SK-N-SH (cell line): ENCODE results near the gene ROBO1. TPM values are rescaled to one million over a fixed set of nuclear protein-coding genes. Genes with fewer than 3 reads are reported as not detected.
A peak's percentile ranks its signal among the peaks of the same experiment; 100 is the strongest.

Experiments used
- CTCF ChIA-PET: fragments of 300-600, 350-600 bp; formaldehyde crosslinking; extraction: SDS; loops from one replicate; lab custom pipeline; 2021; lab: Yijun Ruan, JAX
- POLR2A ChIA-PET: fragments of 350-600 bp; sonication (Branson Sonifier 250); formaldehyde crosslinking; extraction: SDS; loops from one replicate; lab custom pipeline; 2020; ENCODE audit warnings: antibody characterized with exemption, inconsistent platforms; lab: Yijun Ruan, JAX
- DNase-seq: peaks from one replicate; pipeline ENCODE4 v3.0.0; 2012
- H2AFZ ChIP-seq: fragments of 200-600 bp; sonication (generic); 2 replicates; pipeline ENCODE4 v1.8.1; 2016; ENCODE audit warnings: antibody characterized with exemption, mild to moderate bottlenecking, low read depth
- H3F3A ChIP-seq: fragments of 200-600 bp; sonication (generic); replicated peaks from 2 replicates; pipeline ENCODE3; 2016; ENCODE audit warnings: antibody characterized with exemption, mild to moderate bottlenecking; ENCODE audit not compliant: insufficient read depth
- H3K27ac ChIP-seq, 2 experiments: fragments of 200-500 bp in 1 of 2; fragments of 200-600 bp in 1 of 2; sonication (Bioruptor generic) in 1 of 2; sonication (generic), shearing (Covaris generic) in 1 of 2; 2 replicates each; pipeline versions ENCODE4 v1.5.1 to v1.6.1; 2014 to 2016; ENCODE audit warnings: low read depth in 2 of 2, inconsistent platforms in 1 of 2, low read length in 1 of 2, mild to moderate bottlenecking in 1 of 2, mixed read lengths in 1 of 2
- H3K27me3 ChIP-seq: fragments of 200-600 bp; sonication (generic), shearing (Covaris generic); 2 replicates; pipeline ENCODE4 v1.6.1; 2016; ENCODE audit warnings: mixed run types; ENCODE audit not compliant: insufficient read depth
- H3K36me3 ChIP-seq, 2 experiments: fragments of 200-500 bp in 1 of 2; fragments of 200-600 bp in 1 of 2; sonication (Bioruptor generic) in 1 of 2; sonication (generic) in 1 of 2; replicated peaks in 1 of 2; 2 replicates each; pipeline versions ENCODE3 to v1.5.1; 2014 to 2016; ENCODE audit warnings: low read length in 1 of 2, mild to moderate bottlenecking in 1 of 2; ENCODE audit not compliant: insufficient read depth in 2 of 2, control insufficient read depth in 1 of 2
- H3K4me1 ChIP-seq, 2 experiments: fragments of 200-500 bp in 1 of 2; fragments of 200-600 bp in 1 of 2; sonication (Bioruptor generic) in 1 of 2; sonication (generic), shearing (Covaris generic) in 1 of 2; 2 replicates each; pipeline versions ENCODE4 v1.5.1 to v1.6.1; 2014 to 2016; ENCODE audit warnings: low read depth in 1 of 2, low read length in 1 of 2, mixed run types in 1 of 2; ENCODE audit not compliant: insufficient read depth in 2 of 2, control insufficient read depth in 1 of 2
- H3K4me2 ChIP-seq: fragments of 200-600 bp; sonication (generic), shearing (Covaris generic); 2 replicates; pipeline ENCODE4 v1.6.1; 2017; ENCODE audit warnings: mixed run types
- H3K4me3 ChIP-seq, 2 experiments: fragments of 200-500 bp in 1 of 2; fragments of 200-600 bp in 1 of 2; sonication (Bioruptor generic) in 1 of 2; sonication (generic), shearing (Covaris generic) in 1 of 2; 2 replicates each; pipeline versions ENCODE4 v1.5.1 to v1.8.1; 2014 to 2016; ENCODE audit warnings: low read depth in 2 of 2, inconsistent platforms in 1 of 2, low read length in 1 of 2, mild to moderate bottlenecking in 1 of 2, mixed read lengths in 1 of 2, moderate library complexity in 1 of 2
- H3K79me2 ChIP-seq: fragments of 200-600 bp; sonication (generic); 2 replicates; pipeline ENCODE4 v1.8.1; 2017; ENCODE audit warnings: mild to moderate bottlenecking; ENCODE audit not compliant: insufficient read depth
- H3K9ac ChIP-seq: fragments of 200-600 bp; sonication (generic); 2 replicates; pipeline ENCODE4 v1.6.1; 2017; ENCODE audit warnings: mixed run types
- H3K9me2 ChIP-seq: fragments of 200-600 bp; sonication (generic); 2 replicates; pipeline ENCODE4 v1.6.1; 2017; ENCODE audit warnings: mixed run types
- H3K9me3 ChIP-seq: fragments of 200-600 bp; sonication (generic); 2 replicates; pipeline ENCODE4 v1.6.1; 2017; ENCODE audit warnings: mixed run types, mild to moderate bottlenecking, moderate library complexity
- H4K20me1 ChIP-seq: fragments of 200-600 bp; sonication (generic); 2 replicates; pipeline ENCODE4 v1.6.1; 2017; ENCODE audit warnings: mild to moderate bottlenecking, mixed run types; ENCODE audit not compliant: insufficient read depth
- CHD2 ChIP-seq: fragments of 150-350 bp; IDR thresholded peaks from 2 replicates; pipeline ENCODE4 v1.6.1; 2018; ENCODE audit warnings: low read length; ENCODE audit not compliant: partially characterized antibody
- ELF1 ChIP-seq: IDR thresholded peaks from 2 replicates; pipeline ENCODE4 v1.4.0; 2012
- FOSL2 ChIP-seq: IDR thresholded peaks from 2 replicates; pipeline ENCODE4 v1.4.0; 2012; ENCODE audit warnings: low read depth, mild to moderate bottlenecking, moderate library complexity, borderline replicate concordance
- JUND ChIP-seq: IDR thresholded peaks from 2 replicates; pipeline ENCODE4 v1.4.0; 2012
- MEF2A ChIP-seq: IDR thresholded peaks from 2 replicates; pipeline ENCODE4 v1.4.0; 2012; ENCODE audit warnings: low read depth, borderline replicate concordance
- POLR2AphosphoS5 ChIP-seq: IDR thresholded peaks from 2 replicates; pipeline ENCODE4 v1.6.1; 2012; ENCODE audit warnings: low read depth, low read length
- TAF1 ChIP-seq: IDR thresholded peaks from 2 replicates; pipeline ENCODE4 v1.6.1; 2012; ENCODE audit warnings: low read depth, mild to moderate bottlenecking, low read length, moderate library complexity, borderline replicate concordance
- TEAD4 ChIP-seq: IDR thresholded peaks from 2 replicates; pipeline ENCODE4 v1.4.0; 2012; ENCODE audit warnings: mild to moderate bottlenecking, borderline replicate concordance; ENCODE audit not compliant: insufficient read depth
- YY1 ChIP-seq: IDR thresholded peaks from 2 replicates; pipeline ENCODE4 v1.4.0; 2012; ENCODE audit warnings: low read depth, mild to moderate bottlenecking
- ZBTB33 ChIP-seq: IDR thresholded peaks from 2 replicates; pipeline ENCODE4 v1.4.0; 2012; ENCODE audit warnings: low read depth, borderline replicate concordance
- WGBS: methylation state at CpG from one replicate; pipeline ENCODE4 v1.1.6; 2017; ENCODE audit warnings: low lambda C conversion rate; 5-methylcytosine and 5-hydroxymethylcytosine counted together
- polyA plus RNA-seq, 3 experiments: library from polyadenylated mRNA; depleted of rRNA; stranded (reverse); fragments of >200 nt; gene quantifications; 2 replicates each; pipeline ENCODE4 v1.2.3, GENCODE V29; 2012
- TF ChIP-seq, protein P1 (sequence below): IDR thresholded peaks from 2 replicates; pipeline ENCODE4; 2012
- TF ChIP-seq, protein P2 (sequence below): fragments of 150-350 bp; IDR thresholded peaks from 2 replicates; pipeline ENCODE4 v1.6.1; 2016; ENCODE audit warnings: mild to moderate bottlenecking, low read depth, low read length
- TF ChIP-seq, protein P3 (sequence below): IDR thresholded peaks from 2 replicates; pipeline ENCODE4 v1.6.1; 2012; ENCODE audit warnings: mild to moderate bottlenecking, low read depth, low read length, moderate library complexity

The ROBO1 gene
- polyA plus RNA-seq, 1 of the 3 experiments (the other 2 are of a cell fraction): 22.7 TPM

DNA sequence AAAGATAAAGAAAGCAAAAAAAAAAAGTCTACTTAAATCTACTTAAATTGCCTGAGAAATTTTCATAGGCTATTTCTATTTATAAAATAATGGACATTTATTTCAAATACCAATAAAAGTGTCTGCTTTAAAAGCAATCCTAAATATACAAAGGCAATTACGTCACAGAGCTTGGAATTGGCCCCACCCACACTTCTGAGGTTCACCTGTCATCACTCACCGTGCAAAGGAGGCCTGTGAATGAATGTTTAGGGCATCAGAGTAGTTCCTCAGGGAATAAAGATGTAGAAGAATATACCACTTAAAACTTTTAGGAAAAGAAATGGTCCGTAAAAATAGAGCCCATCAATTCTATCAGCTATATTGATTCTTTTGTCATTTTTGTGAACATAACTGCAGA is 621.8 kb downstream of the ROBO1 start (continued):
- no peak for TF ChIP-seq ZBTB33

DNA sequence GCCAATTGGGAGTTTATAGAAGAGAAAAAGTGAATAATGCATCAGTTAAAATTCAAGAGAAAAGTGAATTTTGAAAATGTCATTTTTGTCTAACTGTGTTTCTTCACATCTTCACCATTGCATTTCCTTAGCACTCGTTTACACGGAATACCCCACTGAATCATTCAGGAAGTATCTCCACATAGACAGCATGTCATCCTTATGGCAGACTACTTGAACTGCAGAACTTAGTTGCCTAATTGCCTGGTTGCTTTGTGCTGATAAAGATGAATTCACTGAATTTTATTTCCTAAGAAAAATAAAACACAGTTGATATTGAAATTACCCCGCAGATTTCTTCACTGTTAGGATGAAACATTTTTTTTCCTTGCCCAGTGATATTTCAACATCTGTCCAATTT is 627.1 kb downstream of the ROBO1 start:
- Histone ChIP-seq H3K27me3 (no peaks in the 10 kb centered on the region), H3K27ac (peak overlapping the region in 1 of 2 experiments; percentile 76; a peak in 2 of 4 replicates), H3K79me2 (no peaks in the 10 kb centered on the region), H3F3A (peaks cover 6% of the 10 kb centered on the region), H3K36me3 (no peaks in the 10 kb centered on the region), H3K9ac (no peak overlapping the region), H3K4me1 (peaks cover 0 to 6% of the 10 kb centered on the region in 2 experiments; a peak in 2 of 4 replicates), H3K9me3 (no peaks in the 10 kb centered on the region), H4K20me1 (no peaks in the 10 kb centered on the region), H3K9me2 (no peaks in the 10 kb centered on the region), H3K4me2 (peak overlapping the region; percentile 24), H2AFZ (peak overlapping the region; percentile 43; the same call in 1 of the 2 replicates), H3K4me3 (no peak overlapping the region)
- POLR2A ChIA-PET: no interaction called here
- WGBS: 17% methylated on average over 3 of the region's 3 CpGs
- no peak for DNase-seq
- CTCF ChIA-PET: no interaction called here
- TF ChIP-seq ELF1 (0 out of 2 replicates have a peak, but pooled peaks have one; percentile 30), FOSL2 (peak; percentile 32; the same call in 1 of the 2 replicates), ZBTB33 (no peak), JUND (no peak)
- TF ChIP-seq, protein P1, sequence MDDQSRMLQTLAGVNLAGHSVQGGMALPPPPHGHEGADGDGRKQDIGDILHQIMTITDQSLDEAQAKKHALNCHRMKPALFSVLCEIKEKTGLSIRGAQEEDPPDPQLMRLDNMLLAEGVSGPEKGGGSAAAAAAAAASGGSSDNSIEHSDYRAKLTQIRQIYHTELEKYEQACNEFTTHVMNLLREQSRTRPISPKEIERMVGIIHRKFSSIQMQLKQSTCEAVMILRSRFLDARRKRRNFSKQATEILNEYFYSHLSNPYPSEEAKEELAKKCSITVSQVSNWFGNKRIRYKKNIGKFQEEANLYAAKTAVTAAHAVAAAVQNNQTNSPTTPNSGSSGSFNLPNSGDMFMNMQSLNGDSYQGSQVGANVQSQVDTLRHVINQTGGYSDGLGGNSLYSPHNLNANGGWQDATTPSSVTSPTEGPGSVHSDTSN: peak; percentile 44; the same call in 1 of the 2 replicates

DNA sequence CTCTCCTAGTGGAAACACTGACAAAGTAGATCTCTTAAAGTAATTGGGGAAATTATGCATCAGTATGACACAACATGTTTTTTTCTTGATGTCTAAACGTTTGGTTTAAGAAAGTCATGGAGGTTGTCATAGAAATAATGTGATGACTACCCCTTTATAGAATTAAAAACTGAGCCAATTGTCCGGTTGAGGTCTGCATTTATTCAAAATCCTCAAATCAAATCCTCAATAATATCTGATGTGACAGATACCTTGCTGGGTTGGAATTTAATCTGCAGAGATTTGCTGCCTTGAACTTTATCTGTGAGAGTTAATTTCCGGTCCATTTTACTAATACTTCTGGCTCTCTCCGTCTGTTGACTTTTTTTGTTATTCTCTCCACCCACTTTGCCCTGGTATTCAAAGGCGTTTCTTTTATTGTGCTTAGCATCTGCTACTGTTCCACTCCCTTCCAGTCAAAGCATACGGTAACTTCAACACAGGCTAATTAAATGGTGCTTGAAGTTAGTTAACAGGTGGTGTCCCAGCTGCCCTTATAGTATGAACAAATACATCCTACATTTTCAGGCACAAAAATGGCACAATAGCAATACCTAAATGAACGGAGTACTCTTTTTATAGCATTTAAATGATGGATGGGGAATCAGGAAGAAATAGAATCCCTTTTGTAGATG is 628.3 kb downstream of the ROBO1 start:
- ChIA-PET POLR2A (no interaction called here), CTCF (no interaction called here)
- TF ChIP-seq, protein P2, sequence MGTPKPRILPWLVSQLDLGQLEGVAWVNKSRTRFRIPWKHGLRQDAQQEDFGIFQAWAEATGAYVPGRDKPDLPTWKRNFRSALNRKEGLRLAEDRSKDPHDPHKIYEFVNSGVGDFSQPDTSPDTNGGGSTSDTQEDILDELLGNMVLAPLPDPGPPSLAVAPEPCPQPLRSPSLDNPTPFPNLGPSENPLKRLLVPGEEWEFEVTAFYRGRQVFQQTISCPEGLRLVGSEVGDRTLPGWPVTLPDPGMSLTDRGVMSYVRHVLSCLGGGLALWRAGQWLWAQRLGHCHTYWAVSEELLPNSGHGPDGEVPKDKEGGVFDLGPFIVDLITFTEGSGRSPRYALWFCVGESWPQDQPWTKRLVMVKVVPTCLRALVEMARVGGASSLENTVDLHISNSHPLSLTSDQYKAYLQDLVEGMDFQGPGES: no peak
- TF ChIP-seq CHD2: no peak
- 0 out of 2 replicates have a peak, but pooled peaks have one; percentile 34 for TF ChIP-seq MEF2A
- TF ChIP-seq JUND: peak; percentile 71
- TF ChIP-seq YY1: no peak
- TF ChIP-seq ELF1: no peak
- TF ChIP-seq, protein P3, sequence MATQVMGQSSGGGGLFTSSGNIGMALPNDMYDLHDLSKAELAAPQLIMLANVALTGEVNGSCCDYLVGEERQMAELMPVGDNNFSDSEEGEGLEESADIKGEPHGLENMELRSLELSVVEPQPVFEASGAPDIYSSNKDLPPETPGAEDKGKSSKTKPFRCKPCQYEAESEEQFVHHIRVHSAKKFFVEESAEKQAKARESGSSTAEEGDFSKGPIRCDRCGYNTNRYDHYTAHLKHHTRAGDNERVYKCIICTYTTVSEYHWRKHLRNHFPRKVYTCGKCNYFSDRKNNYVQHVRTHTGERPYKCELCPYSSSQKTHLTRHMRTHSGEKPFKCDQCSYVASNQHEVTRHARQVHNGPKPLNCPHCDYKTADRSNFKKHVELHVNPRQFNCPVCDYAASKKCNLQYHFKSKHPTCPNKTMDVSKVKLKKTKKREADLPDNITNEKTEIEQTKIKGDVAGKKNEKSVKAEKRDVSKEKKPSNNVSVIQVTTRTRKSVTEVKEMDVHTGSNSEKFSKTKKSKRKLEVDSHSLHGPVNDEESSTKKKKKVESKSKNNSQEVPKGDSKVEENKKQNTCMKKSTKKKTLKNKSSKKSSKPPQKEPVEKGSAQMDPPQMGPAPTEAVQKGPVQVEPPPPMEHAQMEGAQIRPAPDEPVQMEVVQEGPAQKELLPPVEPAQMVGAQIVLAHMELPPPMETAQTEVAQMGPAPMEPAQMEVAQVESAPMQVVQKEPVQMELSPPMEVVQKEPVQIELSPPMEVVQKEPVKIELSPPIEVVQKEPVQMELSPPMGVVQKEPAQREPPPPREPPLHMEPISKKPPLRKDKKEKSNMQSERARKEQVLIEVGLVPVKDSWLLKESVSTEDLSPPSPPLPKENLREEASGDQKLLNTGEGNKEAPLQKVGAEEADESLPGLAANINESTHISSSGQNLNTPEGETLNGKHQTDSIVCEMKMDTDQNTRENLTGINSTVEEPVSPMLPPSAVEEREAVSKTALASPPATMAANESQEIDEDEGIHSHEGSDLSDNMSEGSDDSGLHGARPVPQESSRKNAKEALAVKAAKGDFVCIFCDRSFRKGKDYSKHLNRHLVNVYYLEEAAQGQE: no peak
- no peak for TF ChIP-seq POLR2AphosphoS5
- peak; percentile 78; the same call in 1 of the 2 replicates for TF ChIP-seq TEAD4
- TF ChIP-seq TAF1: no peak

More for the DNA sequence above, 628.3 kb downstream of the ROBO1 start:
- peaks cover 6% of the 10 kb centered on the region for H3F3A ChIP-seq
- H3K36me3 ChIP-seq: no peaks in the 10 kb centered on the region
- no peaks in the 10 kb centered on the region for H3K79me2 ChIP-seq
- H3K4me1 ChIP-seq: peaks cover 0 to 6% of the 10 kb centered on the region in 2 experiments; a peak in 2 of 4 replicates
- no peaks in the 10 kb centered on the region for H3K9me3 ChIP-seq
- no peak overlapping the region for H3K4me3 ChIP-seq
- H3K27me3 ChIP-seq: no peaks in the 10 kb centered on the region
- peak overlapping the region; percentile 16; the same call in 1 of the 2 replicates for H3K4me2 ChIP-seq
- peak overlapping the region; percentile 46; the same call in 1 of the 2 replicates for H3K9ac ChIP-seq
- 19% methylated on average over 7 of the region's 7 CpGs for WGBS
- no peak for DNase-seq
- H2AFZ ChIP-seq: peak overlapping the region; percentile 18
- H4K20me1 ChIP-seq: no peaks in the 10 kb centered on the region
- H3K27ac ChIP-seq: peak overlapping the region in 1 of 2 experiments; percentile 76; a peak in 2 of 4 replicates
- H3K9me2 ChIP-seq: no peaks in the 10 kb centered on the region
